H54 (cell line): ENCODE data around the gene OR2L13.
"Not testable (repeated sequence)": the region's sequence is repeated elsewhere in the genome, so short reads cannot be mapped to it uniquely, and the experiment has no call there.

Experiments used
- DNase-seq: peaks from one replicate; pipeline ENCODE4 v3.0.0; 2011; ENCODE audit warnings: low spot score, mixed read lengths; ENCODE audit not compliant: insufficient read length
- FAIRE-seq: peaks from 3 replicates; lab custom pipeline; 2011; peaks lifted over from hg19 to GRCh38; lab: Jason Lieb, UNC
- POLR2A ChIP-seq: IDR thresholded peaks from 2 replicates; pipeline ENCODE4 v1.6.1; 2011; ENCODE audit warnings: low read depth, mild to moderate bottlenecking, low read length

OR2L13 gene, protein sequence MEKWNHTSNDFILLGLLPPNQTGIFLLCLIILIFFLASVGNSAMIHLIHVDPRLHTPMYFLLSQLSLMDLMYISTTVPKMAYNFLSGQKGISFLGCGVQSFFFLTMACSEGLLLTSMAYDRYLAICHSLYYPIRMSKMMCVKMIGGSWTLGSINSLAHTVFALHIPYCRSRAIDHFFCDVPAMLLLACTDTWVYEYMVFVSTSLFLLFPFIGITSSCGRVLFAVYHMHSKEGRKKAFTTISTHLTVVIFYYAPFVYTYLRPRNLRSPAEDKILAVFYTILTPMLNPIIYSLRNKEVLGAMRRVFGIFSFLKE

GRCh38 chr1:248094884-248095283 lies at the start of gene OR2L13:
TSS of gene OR2L13 (plus strand) at chr1:248095184. CDS start at chr1:248099376, 4,192 bp downstream.
- no peak for TF ChIP-seq POLR2A
- no peak for FAIRE-seq
- DNase-seq: no peak

GRCh38 chr1:248045209-248045608 lies 49.8 kb upstream of the OR2L13 start:
- DNase-seq (no peak), FAIRE-seq (no peak)
- no peak for TF ChIP-seq POLR2A

- FAIRE-seq (no peak), DNase-seq (no peak)
- no peak for TF ChIP-seq POLR2A
These were observed 48.4 kb upstream of the OR2L13 start, which contains the start of gene OR2L3 for GRCh38 chr1:248046536-248046935. TSS of gene OR2L3 (plus strand) at chr1:248046836. CDS start at chr1:248060682, 13,846 bp downstream.

DNA sequence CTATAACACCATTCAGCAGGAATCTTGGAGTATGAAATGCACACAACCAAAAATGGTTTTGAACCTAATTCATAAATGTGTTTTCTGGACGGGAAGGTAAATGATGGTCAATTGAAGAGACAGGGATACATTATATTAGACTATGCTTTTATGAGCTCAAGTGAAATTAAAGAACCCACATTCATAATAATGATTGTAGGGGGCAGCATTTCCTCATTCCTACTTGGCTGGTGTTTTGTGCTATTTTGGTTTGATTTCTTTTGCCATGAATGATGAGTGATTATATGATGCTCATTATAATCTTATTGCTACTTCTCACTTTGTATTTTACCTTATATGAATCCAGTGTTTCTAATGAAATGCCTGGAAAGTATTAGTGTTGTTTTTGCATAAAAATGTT lies 48.0 kb upstream of the OR2L13 start:
- TF ChIP-seq POLR2A: no peak
- no peak for DNase-seq
- no peak for FAIRE-seq

DNA sequence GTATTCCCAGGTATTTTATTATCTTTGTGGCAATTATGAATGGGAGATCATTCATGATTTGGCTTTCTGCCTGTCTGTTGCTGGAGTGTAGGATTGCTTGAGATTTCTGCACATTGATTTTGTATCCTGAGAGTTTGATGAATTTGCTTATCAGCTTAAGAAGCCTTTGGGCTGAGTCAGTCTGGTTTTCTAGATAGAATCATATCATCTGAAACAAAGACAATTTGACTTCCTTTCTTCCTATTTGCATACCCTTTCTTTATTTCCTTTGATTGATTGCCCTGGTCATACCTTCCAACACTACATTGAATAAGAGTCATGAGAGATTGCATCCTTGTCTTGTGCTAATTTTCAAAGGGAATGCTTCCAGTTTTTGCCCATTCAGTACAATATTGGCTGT lies 40.3 kb upstream of the OR2L13 start:
- FAIRE-seq: no peak
- DNase-seq: no peak
- no peak for TF ChIP-seq POLR2A

DNA sequence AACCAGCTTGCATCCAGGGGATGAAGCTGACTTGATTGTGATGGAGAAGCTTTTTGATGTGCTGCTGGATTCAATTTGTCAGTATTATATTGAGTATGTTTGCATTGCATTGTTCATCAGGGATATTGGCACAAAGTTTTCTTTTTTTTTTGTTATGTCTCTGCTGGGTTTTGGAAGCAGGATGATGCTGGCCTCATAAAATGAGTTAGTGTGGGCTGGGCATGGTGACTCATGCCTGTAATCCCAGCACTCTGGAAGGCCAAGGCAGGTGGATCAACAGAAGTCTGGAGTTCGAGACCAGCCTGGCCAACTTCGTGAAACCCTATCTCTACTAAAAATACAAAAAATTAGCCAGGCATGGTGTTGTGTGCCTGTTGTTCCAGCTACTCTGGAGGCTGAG lies 39.7 kb upstream of the OR2L13 start:
- FAIRE-seq: no peak
- no peak for TF ChIP-seq POLR2A
- no peak for DNase-seq

GRCh38 chr1:248065071-248065470 lies 29.9 kb upstream of the OR2L13 start:
- FAIRE-seq (no peak), DNase-seq (no peak)
- TF ChIP-seq POLR2A: no peak

- DNase-seq: no peak
- TF ChIP-seq POLR2A: no peak
- FAIRE-seq: no peak
These were observed 29.4 kb upstream of the OR2L13 start for GRCh38 chr1:248065604-248066003.

GRCh38 chr1:248083864-248084263 lies 11.1 kb upstream of the OR2L13 start:
- not testable (repeated sequence) for FAIRE-seq, DNase-seq

- DNase-seq (no peak), FAIRE-seq (no peak)
- no peak for TF ChIP-seq POLR2A
These were observed 3.5 kb downstream of the OR2L13 start for GRCh38 chr1:248098529-248098928.

DNA sequence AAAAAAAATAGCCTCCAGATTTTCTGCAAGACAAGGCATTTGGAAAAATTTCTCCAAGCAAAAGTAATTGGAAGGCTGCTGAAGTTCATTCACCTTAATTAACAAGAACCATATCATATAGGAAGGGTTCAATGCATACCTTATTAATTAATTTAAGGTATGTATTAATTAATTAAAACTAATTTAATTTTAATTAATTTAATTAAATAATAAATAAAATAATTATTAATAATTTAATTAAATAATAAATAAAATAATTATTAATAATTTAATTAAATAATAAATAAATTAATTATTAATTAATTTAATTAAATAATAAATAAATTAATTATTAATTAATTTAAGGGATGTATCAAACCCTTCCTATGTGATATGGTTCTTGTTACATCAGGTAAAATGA lies 7.9 kb downstream of the OR2L13 start:
- FAIRE-seq (no peak), DNase-seq (no peak)
- TF ChIP-seq POLR2A: no peak

- DNase-seq: no peak
- no peak for TF ChIP-seq POLR2A
- FAIRE-seq: no peak
These were observed 16.2 kb downstream of the OR2L13 start for GRCh38 chr1:248111157-248111556.

DNA sequence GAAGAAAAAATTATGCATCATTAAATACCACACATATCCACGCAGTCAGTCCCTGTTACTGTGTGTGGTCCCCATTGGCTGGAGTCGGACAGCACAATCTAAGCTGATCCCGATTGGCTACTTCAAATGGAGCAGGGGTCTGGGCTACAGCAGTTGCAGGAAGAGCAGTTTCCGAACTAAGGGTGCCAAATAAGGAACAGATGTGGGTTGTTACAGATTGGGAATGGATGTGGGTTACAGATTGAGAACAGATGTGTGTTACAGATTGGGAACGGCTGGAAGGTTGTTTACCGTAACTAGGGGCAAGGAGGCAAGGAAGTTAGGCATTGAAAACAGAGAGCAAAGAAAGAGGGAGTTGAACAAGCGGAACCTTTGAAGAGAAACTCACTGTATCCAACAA lies 19.9 kb downstream of the OR2L13 start:
- TF ChIP-seq POLR2A: no peak
- DNase-seq: peak; percentile 15
- peak; percentile 88 for FAIRE-seq

- FAIRE-seq (no peak), DNase-seq (no peak)
- no peak for TF ChIP-seq POLR2A
These were observed 32.7 kb downstream of the OR2L13 start for GRCh38 chr1:248127653-248128052.

DNA sequence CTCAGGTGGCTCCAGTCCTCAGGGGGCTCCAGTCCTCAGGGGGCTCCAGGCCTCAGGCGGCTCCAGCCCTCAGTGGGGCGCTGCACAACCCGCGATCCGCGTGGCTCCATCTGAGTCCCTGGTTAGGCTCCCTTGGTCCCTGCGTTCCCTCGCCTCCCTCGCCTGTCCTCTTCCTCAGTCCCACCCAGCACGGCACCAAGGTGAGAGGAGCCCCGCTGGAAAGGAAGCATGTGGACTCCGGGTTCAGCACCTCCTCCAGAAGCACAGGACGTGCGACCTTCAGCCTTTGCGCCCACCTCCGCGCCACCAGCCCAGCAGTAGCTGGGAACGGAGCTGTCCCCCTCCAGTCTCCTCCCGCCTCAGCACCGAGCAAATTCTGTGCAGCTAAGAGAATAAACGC lies 41.8 kb downstream of the OR2L13 start:
- no peak for TF ChIP-seq POLR2A
- no peak for DNase-seq
- FAIRE-seq: no peak

DNA sequence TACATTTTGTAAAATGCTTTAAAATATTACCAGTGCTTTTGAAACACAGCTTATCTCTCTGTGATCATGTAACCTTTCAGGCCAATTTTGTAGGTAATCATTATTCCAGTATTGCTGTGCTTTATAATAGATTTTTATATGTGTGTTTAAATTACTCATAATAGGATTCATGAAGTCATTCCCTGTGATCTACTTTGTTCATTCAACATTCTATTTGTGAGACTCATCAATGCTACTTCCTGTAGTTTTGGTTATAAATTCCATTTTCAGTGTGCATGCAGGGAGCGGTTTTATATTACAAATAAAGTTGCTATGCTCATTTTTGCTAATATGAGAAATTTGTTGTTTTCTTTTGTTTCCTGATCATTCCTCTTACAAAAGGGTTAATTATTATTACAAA lies 45.9 kb downstream of the OR2L13 start:
- FAIRE-seq (no peak), DNase-seq (no peak)
- no peak for TF ChIP-seq POLR2A
